Chondrocyte (in vitro differentiated cells): ENCODE data around the gene RGS11. TPM values are rescaled to one million over a fixed set of nuclear protein-coding genes. Genes with fewer than 3 reads are reported as not detected.

ENCODE experiments used
- DNase-seq: peaks from one replicate; pipeline ENCODE4 v3.0.0; 2021; ENCODE audit warnings: mixed read lengths, low spot score
- H3K27ac Mint-ChIP-seq: one replicate; pipeline ENCODE4 v1.8.0; 2021; ENCODE audit warnings: mild to moderate bottlenecking, moderate library complexity, mixed read lengths; ENCODE audit not compliant: unreplicated experiment
- H3K27me3 Mint-ChIP-seq: 2 replicates; pipeline ENCODE4 v1.8.0; 2021; ENCODE audit warnings: low read depth, mixed read lengths
- H3K36me3 Mint-ChIP-seq: 2 replicates; pipeline ENCODE4 v1.8.0; 2021; ENCODE audit warnings: low read depth, mixed read lengths
- H3K4me1 Mint-ChIP-seq: 2 replicates; pipeline ENCODE4 v1.8.0; 2021; ENCODE audit warnings: low read depth, mild to moderate bottlenecking, mixed read lengths
- H3K4me3 Mint-ChIP-seq: one replicate; pipeline ENCODE4 v1.8.0; 2021; ENCODE audit warnings: mild to moderate bottlenecking, moderate library complexity, mixed read lengths; ENCODE audit not compliant: unreplicated experiment
- H3K9me3 Mint-ChIP-seq: 2 replicates; pipeline ENCODE4 v1.8.0; 2021; ENCODE audit warnings: low read depth, mixed read lengths
- CTCF ChIP-seq: fragments of 200-600 bp; sonication (generic); IDR thresholded peaks from 2 replicates; pipeline ENCODE4 v1.5.0; 2021; ENCODE audit warnings: antibody characterized with exemption, mild to moderate bottlenecking, moderate library complexity
- total RNA-seq: library from RNA; stranded (reverse); gene quantifications from 3 replicates; pipeline ENCODE4 v1.2.1, GENCODE V29; 2021

Gene RGS11
- total RNA-seq, 1 donor from 2014 or later: 21.0 TPM

GRCh38 chr16:252366-253337 is 23.1 kb downstream of the RGS11 start:
- TF ChIP-seq CTCF: no peak
- Mint-ChIP-seq H3K9me3 (no peaks in the 10 kb centered on the region), H3K36me3 (peaks cover 20% of the 10 kb centered on the region), H3K27ac (no peak overlapping the region), H3K4me1 (no peaks in the 10 kb centered on the region), H3K4me3 (no peak overlapping the region), H3K27me3 (no peaks in the 10 kb centered on the region)
- DNase-seq: no peak

- Mint-ChIP-seq H3K27me3 (no peaks in the 10 kb centered on the region), H3K27ac (no peak overlapping the region), H3K9me3 (no peaks in the 10 kb centered on the region), H3K4me1 (no peaks in the 10 kb centered on the region), H3K4me3 (no peak overlapping the region), H3K36me3 (peaks cover 9% of the 10 kb centered on the region)
- no peak for TF ChIP-seq CTCF
- DNase-seq: no peak
Measured at GRCh38 chr16:249431-249830, 26.3 kb downstream of the RGS11 start.

- Mint-ChIP-seq H3K36me3 (peaks cover 7% of the 10 kb centered on the region), H3K27ac (no peak overlapping the region), H3K4me3 (no peak overlapping the region), H3K9me3 (no peaks in the 10 kb centered on the region), H3K4me1 (no peaks in the 10 kb centered on the region), H3K27me3 (no peaks in the 10 kb centered on the region)
- no peak for DNase-seq
- TF ChIP-seq CTCF: no peak
Measured at GRCh38 chr16:247027-247426, 28.7 kb downstream of the RGS11 start.

GRCh38 chr16:245105-245504 is 30.6 kb downstream of the RGS11 start:
- no peak for TF ChIP-seq CTCF
- Mint-ChIP-seq H3K4me1 (no peaks in the 10 kb centered on the region), H3K9me3 (no peaks in the 10 kb centered on the region), H3K4me3 (no peak overlapping the region), H3K36me3 (no peaks in the 10 kb centered on the region), H3K27ac (no peak overlapping the region), H3K27me3 (no peaks in the 10 kb centered on the region)
- DNase-seq: peak; percentile 27

GRCh38 chr16:243348-243747 is 32.4 kb downstream of the RGS11 start:
- no peak for TF ChIP-seq CTCF
- Mint-ChIP-seq H3K4me3 (no peak overlapping the region), H3K4me1 (peaks cover 4% of the 10 kb centered on the region), H3K27ac (no peak overlapping the region), H3K36me3 (no peaks in the 10 kb centered on the region), H3K9me3 (no peaks in the 10 kb centered on the region), H3K27me3 (no peaks in the 10 kb centered on the region)
- DNase-seq: no peak
